Measurements from ENCODE around the gene ELOVL5. TPM values are rescaled to one million over a fixed set of nuclear protein-coding genes. Genes with fewer than 3 reads are reported as not detected.

Gene ELOVL5
- total RNA-seq, 2 donors from 2014 or later: 103 to 108 TPM

GRCh38 chr6:53233309-53233708, 115.4 kb downstream of the ELOVL5 start:
- no peak for TF ChIP-seq CTCF (conservative IDR thresholded peaks at IDR 0.05)
- H3K27me3 ChIP-seq (ENCODE audit: control insufficient read depth, insufficient read depth, low read length, poor library complexity, severe bottlenecking): peaks cover 4% of the 10 kb centered on the region
- no peaks in the 10 kb centered on the region for H3K9me3 ChIP-seq (ENCODE audit: control insufficient read depth, low read length)
- Mint-ChIP-seq H3K9me3 (no peaks in the 10 kb centered on the region), H3K4me3 (no peak overlapping the region), H3K4me1 (no peaks in the 10 kb centered on the region), H3K27ac (no peak overlapping the region), H3K36me3 (ENCODE audit: low read depth) (no peaks in the 10 kb centered on the region), H3K27me3 (ENCODE audit: insufficient read depth) (peaks cover 9% of the 10 kb centered on the region)
- H3K4me3 ChIP-seq (ENCODE audit: low read length): no peak overlapping the region
- WGBS, 2 experiments (ENCODE audit: insufficient coverage in 1 of 2, insufficient read length in 1 of 2): 88% methylated on average over 4 of the region's 4 CpGs; no CpG with 5 or more reads in 1 of the 2 experiments
- no peak for DNase-seq
- H3K9ac ChIP-seq (ENCODE audit: extremely low read depth, low read length, poor library complexity, severe bottlenecking): no peak overlapping the region
- no peak overlapping the region for H3K27ac ChIP-seq (ENCODE audit: low read depth, low read length)
- H3K36me3 ChIP-seq (ENCODE audit: control insufficient read depth, insufficient read depth, low read length): no peaks in the 10 kb centered on the region
- no peaks in the 10 kb centered on the region for H3K4me1 ChIP-seq (ENCODE audit: control insufficient read depth, insufficient read depth, low read length)

- no peak overlapping the region for H3K9ac ChIP-seq (ENCODE audit: extremely low read depth, low read length, poor library complexity, severe bottlenecking)
- H3K27me3 ChIP-seq (ENCODE audit: control insufficient read depth, insufficient read depth, low read length, poor library complexity, severe bottlenecking): peaks cover 4% of the 10 kb centered on the region
- no peak for TF ChIP-seq CTCF (conservative IDR thresholded peaks at IDR 0.05)
- no peaks in the 10 kb centered on the region for H3K4me1 Mint-ChIP-seq
- H3K4me1 ChIP-seq (ENCODE audit: control insufficient read depth, insufficient read depth, low read length): no peaks in the 10 kb centered on the region
- H3K4me3 ChIP-seq (ENCODE audit: low read length): no peak overlapping the region
- WGBS, 2 experiments (ENCODE audit: insufficient coverage in 1 of 2, insufficient read length in 1 of 2): 91 to 96% methylated on average over 7 to 10 of the region's 10 CpGs
- peaks cover 9% of the 10 kb centered on the region for H3K27me3 Mint-ChIP-seq (ENCODE audit: insufficient read depth)
- H3K36me3 Mint-ChIP-seq (ENCODE audit: low read depth): no peaks in the 10 kb centered on the region
- no peaks in the 10 kb centered on the region for H3K9me3 Mint-ChIP-seq
- no peaks in the 10 kb centered on the region for H3K9me3 ChIP-seq (ENCODE audit: control insufficient read depth, low read length)
- no peak overlapping the region for H3K27ac Mint-ChIP-seq
- H3K27ac ChIP-seq (ENCODE audit: low read depth, low read length): no peak overlapping the region
- no peaks in the 10 kb centered on the region for H3K36me3 ChIP-seq (ENCODE audit: control insufficient read depth, insufficient read depth, low read length)
- no peak overlapping the region for H3K4me3 Mint-ChIP-seq
- no peak for DNase-seq
Observed at GRCh38 chr6:53230775-53231467, 117.8 kb downstream of the ELOVL5 start.

- WGBS, 2 experiments (ENCODE audit: insufficient coverage in 1 of 2, insufficient read length in 1 of 2): 91 to 93% methylated on average over 2 to 3 of the region's 3 CpGs
- no peak for TF ChIP-seq CTCF (conservative IDR thresholded peaks at IDR 0.05)
- Histone ChIP-seq H3K9me3 (ENCODE audit: control insufficient read depth, low read length) (no peaks in the 10 kb centered on the region), H3K4me1 (ENCODE audit: control insufficient read depth, insufficient read depth, low read length) (no peaks in the 10 kb centered on the region), H3K27me3 (ENCODE audit: control insufficient read depth, insufficient read depth, low read length, poor library complexity, severe bottlenecking) (peaks cover 4% of the 10 kb centered on the region), H3K4me3 (ENCODE audit: low read length) (no peak overlapping the region), H3K9ac (ENCODE audit: extremely low read depth, low read length, poor library complexity, severe bottlenecking) (no peak overlapping the region), H3K36me3 (ENCODE audit: control insufficient read depth, insufficient read depth, low read length) (no peaks in the 10 kb centered on the region), H3K27ac (ENCODE audit: low read depth, low read length) (no peak overlapping the region)
- H3K27me3 Mint-ChIP-seq (ENCODE audit: insufficient read depth): peaks cover 9% of the 10 kb centered on the region
- no peaks in the 10 kb centered on the region for H3K9me3 Mint-ChIP-seq
- no peak overlapping the region for H3K4me3 Mint-ChIP-seq
- no peaks in the 10 kb centered on the region for H3K36me3 Mint-ChIP-seq (ENCODE audit: low read depth)
- DNase-seq: no peak
- H3K4me1 Mint-ChIP-seq: no peaks in the 10 kb centered on the region
- H3K27ac Mint-ChIP-seq: no peak overlapping the region
Observed at GRCh38 chr6:53227847-53228246, 120.9 kb downstream of the ELOVL5 start.
